GM12878 (cell line): Measurements from ENCODE around the gene PTCRA.

Experiments
- CBX3 ChIP-seq: fragments of 200-600 bp; sonication (generic); IDR thresholded peaks from 2 replicates; pipeline ENCODE4 v1.6.1; 2016; ENCODE audit warnings: low read depth, borderline replicate concordance
- CREB1 ChIP-seq: IDR thresholded peaks from 2 replicates; pipeline ENCODE4 v1.6.1; 2012; ENCODE audit warnings: low read depth, mild to moderate bottlenecking, inconsistent platforms
- HDAC2 ChIP-seq: fragments of 200-600 bp; sonication (generic); IDR thresholded peaks from 2 replicates; pipeline ENCODE4 v1.6.1; 2017
- NFYA ChIP-seq: IDR thresholded peaks from 2 replicates; pipeline ENCODE4 v1.6.1; 2011; ENCODE audit warnings: low read depth, mild to moderate bottlenecking, low read length, improper control_type of control experiment, borderline replicate concordance
- POLR2A ChIP-seq: IDR thresholded peaks from 2 replicates; pipeline ENCODE4 v1.6.1; 2011; ENCODE audit warnings: low read depth, mild to moderate bottlenecking, low read length
- RB1 ChIP-seq: fragments of 450-650 bp; formaldehyde crosslinking; IDR thresholded peaks from 2 replicates; pipeline ENCODE4 v1.6.1; 2017; ENCODE audit warnings: mild to moderate bottlenecking, borderline replicate concordance
- TF ChIP-seq, protein P1 (sequence below), 3 experiments: IDR thresholded peaks in 2 of 3; conservative IDR thresholded peaks in 1 of 3; 2 replicates each; pipeline ENCODE4 v1.5.1; 2011; ENCODE audit warnings: low read depth in 3 of 3, low read length in 3 of 3, mild to moderate bottlenecking in 3 of 3, control low read depth in 2 of 3, moderate library complexity in 2 of 3, inconsistent platforms in 1 of 3, mixed read lengths in 1 of 3; ENCODE audit not compliant: control insufficient read depth in 2 of 3, insufficient read depth in 1 of 3; ENCODE audit errors: extremely low read depth in 1 of 3

- TF ChIP-seq POLR2A = no peak
- TF ChIP-seq, protein P1, sequence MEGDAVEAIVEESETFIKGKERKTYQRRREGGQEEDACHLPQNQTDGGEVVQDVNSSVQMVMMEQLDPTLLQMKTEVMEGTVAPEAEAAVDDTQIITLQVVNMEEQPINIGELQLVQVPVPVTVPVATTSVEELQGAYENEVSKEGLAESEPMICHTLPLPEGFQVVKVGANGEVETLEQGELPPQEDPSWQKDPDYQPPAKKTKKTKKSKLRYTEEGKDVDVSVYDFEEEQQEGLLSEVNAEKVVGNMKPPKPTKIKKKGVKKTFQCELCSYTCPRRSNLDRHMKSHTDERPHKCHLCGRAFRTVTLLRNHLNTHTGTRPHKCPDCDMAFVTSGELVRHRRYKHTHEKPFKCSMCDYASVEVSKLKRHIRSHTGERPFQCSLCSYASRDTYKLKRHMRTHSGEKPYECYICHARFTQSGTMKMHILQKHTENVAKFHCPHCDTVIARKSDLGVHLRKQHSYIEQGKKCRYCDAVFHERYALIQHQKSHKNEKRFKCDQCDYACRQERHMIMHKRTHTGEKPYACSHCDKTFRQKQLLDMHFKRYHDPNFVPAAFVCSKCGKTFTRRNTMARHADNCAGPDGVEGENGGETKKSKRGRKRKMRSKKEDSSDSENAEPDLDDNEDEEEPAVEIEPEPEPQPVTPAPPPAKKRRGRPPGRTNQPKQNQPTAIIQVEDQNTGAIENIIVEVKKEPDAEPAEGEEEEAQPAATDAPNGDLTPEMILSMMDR (IDR thresholded peaks at IDR 0.05 in 2 of 3, conservative IDR thresholded peaks at IDR 0.05 in 1 of 3; ENCODE audit: control insufficient read depth in 2 of 3, extremely low read depth in 1 of 3, insufficient read depth in 1 of 3, low read depth in 3 of 3, low read length in 3 of 3) = no peak
- TF ChIP-seq CREB1 = no peak
- no peak for TF ChIP-seq RB1
- TF ChIP-seq NFYA = no peak
- no peak for TF ChIP-seq CBX3
- TF ChIP-seq HDAC2 = no peak
Observed at GRCh38 chr6:42968126-42968701, 52.4 kb downstream of the PTCRA start.
